Activated CD8-positive, alpha-beta memory T cell treated with anti-CD3 and anti-CD28 coated beads, Interleukin-2, amount 50 U/mL, for 48 hours (primary cell): Measurements from ENCODE around the gene SLC35E2B.

Source experiments
- DNase-seq: peaks from one replicate; pipeline ENCODE4 v3.0.0-alpha.2; 2020

Gene SLC35E2B

DNA sequence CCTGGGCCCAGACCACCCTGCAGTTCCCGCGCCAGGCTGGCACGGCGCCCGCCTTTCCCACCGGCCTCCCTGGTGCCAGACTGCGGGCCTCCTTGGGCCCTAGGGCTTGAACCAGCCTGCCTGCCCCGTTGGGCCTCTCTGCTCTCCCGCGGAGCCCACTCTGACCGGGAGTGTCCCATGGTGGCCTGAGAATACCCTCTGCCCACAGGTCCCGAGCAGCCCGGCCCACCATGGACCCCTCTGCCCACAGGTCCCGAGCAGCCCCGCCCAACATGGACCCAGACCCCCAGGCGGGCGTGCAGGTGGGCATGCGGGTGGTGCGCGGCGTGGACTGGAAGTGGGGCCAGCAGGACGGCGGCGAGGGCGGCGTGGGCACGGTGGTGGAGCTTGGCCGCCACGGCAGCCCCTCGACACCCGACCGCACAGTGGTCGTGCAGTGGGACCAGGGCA lies 69.4 kb downstream of the SLC35E2B start:
- DNase-seq = no peak

DNA sequence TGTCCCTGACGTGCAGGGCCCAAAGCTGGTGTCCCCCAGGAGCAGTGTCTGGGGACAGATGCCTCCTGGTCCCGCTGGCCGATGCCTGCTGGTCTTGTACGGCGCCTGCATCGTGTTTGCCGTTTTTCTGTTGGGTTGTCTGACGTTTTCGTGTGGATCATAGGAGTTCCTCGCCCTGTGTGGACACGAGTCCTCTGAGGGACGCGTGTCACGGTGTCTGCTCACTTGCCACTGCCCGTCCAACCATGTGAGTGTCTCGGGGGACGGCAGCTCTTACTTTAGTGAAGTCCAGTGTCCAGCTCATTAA lies 69.9 kb downstream of the SLC35E2B start:
- no peak for DNase-seq

DNA sequence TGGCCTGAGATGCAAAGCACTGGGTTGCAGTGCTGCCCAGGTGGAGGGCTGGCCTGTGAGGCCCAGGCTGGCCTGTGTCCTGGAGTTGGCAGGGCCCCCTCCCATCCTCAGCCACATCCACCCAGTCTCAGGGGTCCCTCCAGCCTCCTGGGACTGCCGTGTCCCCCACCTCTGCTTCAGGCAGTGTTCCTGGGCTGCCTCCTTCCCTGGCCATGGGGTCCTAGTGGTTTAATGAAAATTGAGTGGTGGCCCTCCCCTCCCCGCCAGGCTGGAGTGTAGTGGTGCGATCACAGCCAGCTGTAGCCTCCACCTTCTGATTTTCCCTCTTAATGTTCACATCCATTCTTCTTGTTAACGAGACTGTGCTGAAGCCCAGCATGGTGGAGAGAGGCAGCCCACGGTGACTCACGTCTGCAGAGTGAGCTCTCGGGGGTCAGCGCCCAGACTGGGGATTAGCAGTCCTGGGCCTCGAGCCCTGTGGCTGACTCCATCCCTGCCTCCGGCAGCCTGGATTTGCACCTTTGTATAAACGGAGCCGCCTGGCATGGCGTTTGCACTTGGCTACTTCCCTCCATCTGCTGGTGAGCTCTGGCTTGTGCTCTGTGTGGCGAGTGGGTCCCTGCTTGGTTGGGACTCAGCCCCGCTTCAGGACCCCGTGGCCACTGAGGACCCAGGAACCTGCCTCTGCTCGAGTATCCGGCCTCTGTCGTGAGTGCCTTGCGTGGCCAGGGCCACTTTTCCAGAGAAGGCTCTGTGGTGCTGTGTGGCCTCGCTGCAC lies 70.4 kb downstream of the SLC35E2B start:
- DNase-seq = no peak

DNA sequence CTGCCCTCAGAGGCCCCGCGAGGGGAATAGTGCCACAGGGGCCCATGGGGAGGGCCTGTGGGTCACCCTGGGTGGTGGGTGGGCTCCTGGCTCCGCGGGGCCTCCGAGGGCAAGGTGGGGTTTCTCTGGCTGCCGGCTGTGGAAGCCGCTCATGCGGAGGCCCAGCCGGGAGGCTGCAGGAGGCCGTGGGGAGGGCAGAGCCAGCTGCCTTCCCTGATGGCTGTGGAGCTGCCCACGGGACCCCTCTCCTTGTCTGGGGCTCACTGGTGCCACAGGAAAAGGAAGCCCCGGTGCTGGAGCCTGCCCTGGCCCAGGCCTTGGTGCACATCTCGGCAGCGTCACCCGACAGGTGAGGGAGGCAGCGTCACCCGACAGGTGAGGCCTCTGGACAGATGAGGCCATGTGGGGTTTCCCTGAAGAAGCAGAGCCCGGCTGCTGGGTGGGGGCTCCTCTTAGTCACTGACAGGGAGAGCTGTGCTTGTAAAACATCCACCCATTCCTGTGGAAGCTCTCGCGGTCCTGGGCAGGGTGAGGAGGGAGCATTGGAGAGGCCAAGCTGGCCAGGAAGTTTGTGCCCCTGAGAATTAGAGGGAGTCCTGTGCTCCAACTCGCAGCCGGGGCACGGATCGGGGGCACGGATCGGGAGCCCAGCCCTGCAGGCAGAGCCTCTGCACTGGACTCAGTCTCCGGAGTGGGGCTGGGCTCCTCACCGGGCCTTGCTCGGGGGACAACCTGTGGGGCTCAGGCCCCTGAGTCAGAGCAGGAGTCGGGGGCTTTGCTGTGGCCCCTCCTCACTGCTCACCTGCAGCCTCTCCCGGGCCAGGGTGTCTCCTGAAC lies 71.2 kb downstream of the SLC35E2B start:
- no peak for DNase-seq

DNA sequence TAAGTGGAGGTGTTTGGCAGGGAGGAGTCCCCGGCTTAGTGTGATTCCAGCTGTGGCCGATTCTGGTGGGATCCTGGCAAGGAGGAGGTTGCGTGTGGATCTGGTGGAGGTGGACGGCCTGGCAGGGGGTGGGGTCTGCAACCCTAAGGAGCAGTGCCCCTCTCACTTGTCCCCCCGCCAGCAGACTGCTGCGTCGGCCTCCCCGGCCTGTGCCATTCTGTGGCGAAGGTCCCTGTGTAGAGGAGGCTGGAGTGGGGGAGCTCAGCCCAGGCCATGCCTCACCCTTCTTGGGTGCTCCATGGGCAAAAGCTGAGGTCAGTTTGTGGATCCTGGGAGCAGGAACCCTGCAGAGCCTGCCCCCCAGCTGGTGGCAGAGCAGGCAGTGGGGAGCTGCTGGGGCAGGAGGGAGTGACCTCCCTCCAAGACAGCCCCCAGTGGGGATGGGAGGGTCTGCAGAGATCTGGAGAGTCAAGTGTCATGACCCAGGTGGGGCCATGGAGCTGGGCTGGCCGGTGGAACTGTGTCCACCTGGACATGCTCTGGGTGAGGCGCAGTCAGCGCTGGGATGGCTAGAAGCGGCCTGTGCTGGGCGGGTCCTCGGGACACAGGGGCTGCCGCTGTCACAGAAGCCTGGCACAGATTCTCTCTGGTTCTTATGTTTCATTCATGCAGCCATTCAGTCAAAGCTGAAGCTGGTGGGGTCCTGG lies 72.0 kb downstream of the SLC35E2B start:
- DNase-seq = no peak

DNA sequence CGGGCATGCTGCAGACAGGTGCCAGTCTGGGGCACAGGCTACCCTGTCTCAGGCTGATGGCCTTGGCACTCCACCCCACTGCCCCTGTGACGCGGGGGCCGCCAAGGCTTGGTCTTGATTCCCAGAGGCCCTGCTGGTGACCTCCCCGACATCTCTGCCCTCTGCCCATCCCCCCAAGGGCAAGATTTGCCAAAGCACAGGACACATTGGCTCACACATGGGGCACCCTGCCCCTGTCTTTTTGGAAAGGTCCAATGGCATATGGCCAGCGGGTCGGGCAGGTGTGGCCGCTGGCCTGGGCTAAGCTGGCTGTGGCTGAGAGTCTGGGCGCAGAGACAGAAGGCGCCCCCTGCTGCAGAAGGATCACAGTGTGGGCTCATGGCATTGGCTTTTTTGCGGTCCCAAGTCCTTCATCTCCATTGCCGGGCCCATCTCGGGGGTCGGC lies 72.7 kb downstream of the SLC35E2B start:
- no peak for DNase-seq

DNA sequence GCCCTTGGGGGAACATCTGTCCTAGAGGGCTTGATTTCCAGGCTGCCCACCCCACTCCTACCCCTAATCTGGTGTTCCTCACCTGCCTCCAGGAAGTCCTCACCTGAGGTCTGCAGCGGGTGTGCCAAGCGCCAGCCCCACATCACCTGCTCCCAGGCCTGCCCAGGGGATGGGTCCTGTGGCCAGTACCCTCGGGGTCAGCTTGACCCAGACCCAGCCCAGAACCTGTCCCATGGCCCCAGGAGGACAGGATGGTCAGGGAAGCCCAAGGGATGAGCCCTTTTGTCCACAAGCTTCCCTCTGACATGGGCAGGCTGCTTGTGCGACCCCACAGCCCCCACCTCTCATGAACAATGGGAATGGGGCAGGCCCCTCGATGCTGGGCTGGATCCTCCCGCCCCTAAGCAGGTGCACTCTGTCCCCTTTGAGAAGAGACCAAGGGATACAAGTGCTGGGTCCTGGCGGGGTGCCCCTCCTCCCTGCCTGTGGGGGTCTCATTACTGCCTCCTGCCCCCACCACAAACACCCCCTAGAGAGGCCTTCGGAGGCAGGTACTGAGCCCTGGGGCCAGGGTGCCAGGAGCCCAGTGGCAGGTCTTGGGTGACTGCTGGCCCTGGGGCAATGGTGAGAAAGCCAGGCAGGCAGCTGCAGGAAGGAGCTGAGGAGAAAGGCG lies 74.1 kb downstream of the SLC35E2B start:
- DNase-seq = no peak

DNA sequence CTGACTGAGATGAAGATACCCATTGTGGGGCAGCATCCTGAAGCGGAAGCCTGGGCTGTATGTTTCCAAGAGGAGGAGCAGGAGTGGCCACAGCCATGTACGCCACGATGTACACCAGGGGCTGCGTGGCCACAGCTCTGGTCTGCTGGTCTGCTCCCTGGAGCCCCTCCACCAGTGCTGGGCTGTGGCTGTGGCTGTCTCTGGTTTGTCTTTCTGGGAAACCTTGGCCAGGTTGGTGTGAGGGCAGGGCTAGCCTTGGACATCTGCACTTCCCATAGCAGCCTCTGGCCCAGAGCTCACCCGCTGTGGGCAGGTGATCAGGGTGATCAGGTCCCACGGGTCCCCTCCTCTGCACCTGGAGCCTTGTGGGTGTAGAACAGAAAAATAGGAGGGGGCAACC lies 74.7 kb downstream of the SLC35E2B start:
- DNase-seq = no peak

DNA sequence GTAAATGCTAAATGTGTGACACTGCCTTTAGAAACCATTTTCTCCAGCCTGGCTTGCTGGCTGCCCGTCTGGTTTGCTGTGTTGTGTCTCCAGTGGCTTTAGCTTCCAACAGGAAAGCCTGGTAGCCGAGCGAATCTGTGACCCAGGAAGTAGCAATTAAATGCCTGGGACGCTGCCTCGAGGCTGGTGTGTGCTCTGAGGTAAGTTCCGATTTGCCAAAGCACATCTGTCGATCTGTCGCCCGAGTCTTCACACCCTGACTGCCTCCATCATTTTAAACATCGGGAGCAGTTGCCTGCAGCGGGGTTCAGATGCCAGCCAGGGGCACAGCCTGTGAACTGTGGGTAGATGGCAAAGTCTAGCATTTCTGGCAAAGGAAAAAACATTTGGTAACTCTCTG lies 75.1 kb downstream of the SLC35E2B start:
- no peak for DNase-seq

DNA sequence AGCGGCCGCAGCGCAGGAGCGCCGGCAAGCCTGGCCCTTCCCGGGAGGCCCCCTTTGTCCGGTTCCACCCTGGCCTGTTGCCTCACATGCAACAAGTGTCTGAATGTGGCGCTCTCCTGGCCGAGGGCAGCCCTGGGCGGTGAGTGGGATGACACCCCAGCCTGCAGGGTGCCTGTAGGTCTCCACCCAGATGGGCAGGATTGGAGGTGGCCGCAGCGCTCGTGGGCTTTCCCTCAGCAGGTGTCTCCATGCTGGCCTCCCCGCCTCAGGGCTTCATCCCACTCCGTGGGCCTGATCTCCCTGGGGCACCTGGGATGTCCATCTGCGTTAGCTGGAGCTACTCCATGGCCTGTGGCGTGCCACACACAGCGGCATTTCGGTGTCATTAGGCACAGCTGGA lies 75.8 kb downstream of the SLC35E2B start:
- no peak for DNase-seq

DNA sequence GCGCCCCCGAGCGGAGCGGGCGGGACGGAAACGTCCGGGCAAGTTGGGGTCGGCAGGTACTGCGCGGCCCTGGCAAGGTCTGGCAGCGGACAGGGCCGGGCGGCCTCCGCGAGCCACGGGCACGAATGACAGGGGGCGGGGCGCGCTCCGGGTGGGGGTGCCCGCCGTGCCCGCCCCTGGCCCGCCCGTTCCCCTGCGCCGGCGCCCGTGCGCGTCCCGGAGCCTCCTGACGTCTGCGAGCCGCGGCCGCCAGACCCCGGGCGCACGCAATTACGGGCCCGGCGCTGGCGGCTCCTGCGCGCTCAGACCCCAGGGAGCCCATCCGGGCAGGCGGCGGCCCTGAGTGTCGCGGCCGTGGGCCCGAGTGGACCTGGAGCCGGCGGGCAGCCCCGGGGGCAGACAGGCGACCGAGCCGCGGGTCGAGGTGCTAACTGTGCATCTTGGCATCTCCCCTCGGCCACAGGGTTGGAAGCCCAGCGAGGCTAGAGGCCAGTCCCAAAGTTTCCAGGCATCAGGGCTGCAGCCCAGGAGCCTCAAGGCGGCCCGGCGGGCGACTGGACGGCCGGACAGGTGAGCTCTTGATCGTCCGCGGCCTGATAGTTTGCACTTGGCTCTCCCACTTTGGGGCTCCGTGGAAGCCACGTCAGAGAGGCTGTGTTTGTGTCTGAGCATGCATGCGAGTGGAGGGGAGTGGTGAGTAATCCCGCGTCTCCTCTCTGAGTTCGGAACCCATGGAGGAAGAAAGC lies 76.4 kb downstream of the SLC35E2B start:
- DNase-seq = no peak

DNA sequence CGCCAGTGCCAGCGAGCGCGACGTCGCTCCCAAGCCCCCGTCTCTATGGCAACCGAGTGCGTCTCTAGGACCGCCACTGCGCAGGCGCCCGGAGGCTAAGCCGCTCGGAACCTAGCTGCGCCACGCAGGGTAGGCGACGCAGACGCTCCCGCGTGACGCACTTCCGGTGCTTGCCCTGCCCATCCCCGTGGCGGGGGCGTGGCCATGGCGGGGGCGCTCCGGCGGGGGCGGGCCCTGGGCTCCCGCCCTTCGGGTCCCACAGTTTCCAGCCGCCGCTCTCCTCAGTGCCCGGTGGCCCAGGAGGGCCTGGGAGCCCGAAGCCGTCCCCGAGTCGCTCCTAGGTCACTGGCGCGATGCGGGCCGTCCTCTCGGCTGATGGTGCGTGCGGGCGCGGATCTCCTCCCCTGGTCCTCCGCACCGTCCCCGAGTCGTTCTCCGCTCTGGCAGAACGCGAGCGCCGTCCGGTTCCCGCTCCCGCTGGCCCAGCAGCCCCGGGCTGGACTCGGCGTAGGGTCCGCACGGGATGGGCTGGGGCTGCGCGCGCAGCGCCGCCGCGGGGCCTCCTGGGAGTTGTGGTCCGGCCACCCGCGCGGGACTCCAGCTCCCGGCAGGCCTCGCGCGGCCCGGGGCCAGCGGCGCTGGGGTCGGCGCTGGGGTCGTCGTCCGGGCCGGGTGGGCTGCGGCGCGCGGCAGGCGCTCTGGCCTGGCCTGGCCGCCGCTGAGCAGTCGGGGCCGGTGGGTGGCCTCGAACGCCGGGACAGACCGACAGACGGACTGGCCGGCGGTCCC lies 77.1 kb downstream of the SLC35E2B start, which contains the start of gene MIB2:
Gene MIB2 (plus strand): TSS at position 245 of the 789 bp plus-strand sequence. CDS start 7,953 bp downstream, outside the sequence.
- DNase-seq = peak; percentile 99

DNA sequence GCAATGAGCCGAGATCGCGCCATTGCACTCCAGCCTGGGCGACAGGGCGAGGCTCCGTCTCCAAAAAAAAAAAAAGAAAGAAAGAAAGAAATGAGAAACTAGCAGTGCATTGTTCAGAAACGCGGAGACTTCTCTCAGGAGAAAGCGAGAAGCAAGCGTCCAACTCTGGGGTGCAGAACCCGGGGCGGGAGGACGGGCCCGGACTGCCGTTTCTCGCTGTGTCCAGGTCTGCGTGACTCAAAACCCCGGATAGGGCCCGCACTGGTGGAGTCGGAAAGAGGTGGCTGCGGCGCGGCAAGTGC lies 77.7 kb downstream of the SLC35E2B start:
- no peak for DNase-seq

DNA sequence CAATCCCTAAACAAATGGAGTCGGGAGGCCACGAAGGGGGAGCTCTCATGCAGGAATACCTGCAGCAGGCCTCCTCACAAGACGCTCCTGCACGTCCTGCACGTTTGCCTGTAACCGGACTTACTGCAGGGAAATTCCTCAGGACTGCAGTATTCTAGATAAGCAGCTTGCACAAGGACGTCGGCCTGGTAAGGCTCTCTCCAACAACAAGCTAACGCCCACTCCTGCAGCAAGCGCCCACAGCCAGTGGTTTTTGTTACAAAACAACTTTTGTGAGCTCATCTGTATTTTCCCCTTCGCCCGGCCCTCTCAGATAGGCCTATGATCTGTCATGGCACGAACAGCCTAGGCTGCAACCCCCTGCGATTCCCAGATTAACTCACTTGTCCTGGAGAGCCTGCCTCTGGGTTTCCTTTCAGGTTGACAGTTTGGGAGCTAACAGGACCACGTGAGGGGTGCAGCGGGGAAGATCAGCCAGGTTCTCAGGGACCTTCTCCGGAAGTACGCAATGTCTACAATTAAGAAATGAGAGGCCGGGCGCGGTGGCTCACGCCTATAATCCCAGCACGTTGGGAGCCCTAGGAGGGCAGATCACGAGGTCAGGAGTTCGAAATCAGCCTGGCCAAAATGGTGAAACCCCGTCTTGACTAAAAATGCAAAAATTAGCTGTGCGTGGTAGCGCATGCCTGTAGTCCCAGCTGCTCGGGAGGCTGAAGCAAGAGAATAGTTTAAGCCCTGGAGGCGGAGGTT lies 78.2 kb downstream of the SLC35E2B start:
- no peak for DNase-seq

DNA sequence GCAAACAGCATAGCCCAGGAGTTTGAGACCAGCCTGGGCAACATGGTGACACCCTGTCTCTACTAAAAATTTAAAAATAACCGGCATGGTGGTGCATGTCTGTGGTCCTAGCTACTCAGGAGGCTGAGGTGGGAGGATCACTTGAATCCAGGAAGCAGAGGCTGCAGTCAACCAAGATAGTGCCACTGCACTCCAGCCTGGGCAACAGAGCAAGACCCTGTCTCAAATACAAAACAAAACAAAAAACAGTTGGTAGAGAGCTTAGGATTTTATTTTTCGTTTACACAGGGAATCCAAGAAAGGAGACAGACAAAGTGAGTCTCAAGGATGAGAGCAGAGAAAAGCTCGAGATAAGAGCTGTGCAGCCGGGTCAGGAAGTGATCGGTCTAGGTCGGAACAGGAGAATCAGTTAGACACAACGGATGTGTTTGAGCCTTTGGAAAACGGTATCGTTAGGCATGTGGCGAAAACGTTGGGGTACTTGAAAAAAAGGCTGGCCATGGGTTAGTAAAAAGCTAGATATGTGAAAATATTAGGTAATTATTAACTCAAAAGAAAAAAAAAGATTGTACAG lies 79.0 kb downstream of the SLC35E2B start:
- no peak for DNase-seq

DNA sequence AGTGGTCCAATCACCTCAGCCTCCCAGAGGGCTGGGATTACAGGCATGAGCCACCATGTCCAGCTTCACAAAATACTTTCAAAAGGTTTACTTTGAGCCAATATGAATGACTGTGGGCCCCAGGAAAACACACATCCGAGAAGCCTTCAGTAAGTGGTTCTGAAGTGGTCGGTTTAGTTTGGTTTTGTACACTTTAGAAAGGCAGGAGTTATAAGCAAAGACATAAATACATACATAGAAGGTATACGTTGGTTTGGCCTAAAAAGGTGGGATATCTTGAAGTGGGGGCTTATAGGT lies 80.5 kb downstream of the SLC35E2B start:
- DNase-seq = no peak

DNA sequence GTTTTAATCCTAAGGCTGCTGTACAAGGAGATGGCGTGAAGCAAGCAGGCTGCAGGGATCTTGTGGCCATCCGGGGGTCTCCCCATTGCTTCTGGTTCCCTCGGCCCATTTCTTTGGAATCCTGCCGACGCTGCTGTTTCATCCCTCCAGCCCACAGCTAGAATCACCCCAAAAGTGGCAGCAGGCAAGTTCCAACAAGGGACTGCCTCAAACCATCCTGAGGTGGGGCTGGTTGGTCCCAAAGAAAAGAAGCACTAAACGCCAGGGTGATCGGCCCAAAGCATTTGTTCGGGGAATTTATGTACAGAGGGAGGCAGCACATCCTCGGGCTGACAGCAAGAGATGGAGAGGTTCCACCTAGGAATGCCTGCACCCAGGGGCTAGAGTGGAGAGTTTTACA lies 81.8 kb downstream of the SLC35E2B start:
- DNase-seq = no peak

DNA sequence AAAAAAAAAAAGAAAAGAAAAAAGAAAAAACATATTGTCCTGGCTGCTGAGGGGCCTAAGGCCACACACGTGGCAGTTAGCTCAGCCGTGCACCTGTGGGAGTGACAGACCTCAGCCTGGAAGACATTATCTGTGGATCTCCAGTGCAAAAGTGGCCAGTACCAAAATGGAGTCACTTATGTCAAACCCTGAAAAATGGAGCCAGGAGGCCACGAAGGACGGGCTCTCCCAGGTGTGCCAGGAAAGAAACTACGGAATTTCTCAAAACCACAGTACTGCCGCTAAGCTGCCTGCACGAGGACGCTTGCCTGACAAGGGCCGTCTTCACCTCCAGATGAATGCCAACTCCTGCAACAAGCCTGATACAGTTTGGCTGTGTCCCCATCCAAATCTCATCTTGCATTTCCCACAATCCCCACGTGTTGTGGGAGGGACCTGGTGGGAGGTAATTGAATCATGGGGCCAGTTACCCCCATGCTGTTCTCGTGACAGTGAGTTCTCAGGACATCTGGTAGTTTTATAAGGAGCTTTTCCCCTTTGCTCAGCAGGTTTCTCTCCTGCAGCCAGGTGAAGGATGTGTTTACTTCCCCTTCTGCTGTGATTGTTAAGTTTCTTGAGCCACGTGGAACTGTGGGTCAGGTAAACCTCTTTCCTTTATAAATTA lies 82.6 kb downstream of the SLC35E2B start:
- no peak for DNase-seq
